SU-DHL-6 (cell line): ENCODE data around the gene KCNN1.

Experiments
- H2AFZ ChIP-seq: fragments of 200-600 bp; sonication (generic); 2 replicates; pipeline ENCODE4 v1.6.1; 2014; ENCODE audit warnings: low read depth, mild to moderate bottlenecking, moderate library complexity, mixed read lengths, antibody characterized with exemption, low read length; ENCODE audit not compliant: severe bottlenecking
- H3F3A ChIP-seq: fragments of 200-600 bp; shearing (Covaris generic); 2 replicates; pipeline ENCODE4 v1.6.0; 2016; ENCODE audit warnings: antibody characterized with exemption, mild to moderate bottlenecking; ENCODE audit not compliant: insufficient read depth
- H3K27ac ChIP-seq: fragments of 200-600 bp; sonication (generic); 2 replicates; pipeline ENCODE4 v1.5.1; 2016; ENCODE audit warnings: low read depth, mild to moderate bottlenecking, low read length, moderate library complexity, mixed read lengths
- H3K27me3 ChIP-seq: fragments of 200-600 bp; sonication (generic), shearing (Covaris generic); 2 replicates; pipeline ENCODE4 v1.6.0; 2014; ENCODE audit warnings: mild to moderate bottlenecking, low read length
- H3K36me3 ChIP-seq: fragments of 200-600 bp; sonication (generic); 2 replicates; pipeline ENCODE4 v1.6.1; 2014; ENCODE audit warnings: mild to moderate bottlenecking, low read length, mixed read lengths
- H3K4me2 ChIP-seq: fragments of 300-600, 200-600 bp; shearing (Covaris generic), sonication (generic); 2 replicates; pipeline ENCODE4 v1.6.0; 2014; ENCODE audit warnings: low read length, low read depth, mild to moderate bottlenecking; ENCODE audit not compliant: poor library complexity, severe bottlenecking
- H3K4me3 ChIP-seq: fragments of 200-600 bp; sonication (generic); 2 replicates; pipeline ENCODE4 v1.5.1; 2014; ENCODE audit warnings: antibody characterized with exemption, low read length, mild to moderate bottlenecking, mixed read lengths; ENCODE audit not compliant: insufficient read depth, poor library complexity, severe bottlenecking
- H3K79me2 ChIP-seq: fragments of 200-600 bp; sonication (generic); 2 replicates; pipeline ENCODE4 v1.6.1; 2014; ENCODE audit warnings: mild to moderate bottlenecking, low read length, moderate library complexity; ENCODE audit not compliant: insufficient read depth
- H3K9ac ChIP-seq: fragments of 200-600 bp; sonication (generic); 2 replicates; pipeline ENCODE4 v1.7.0; 2014; ENCODE audit warnings: mild to moderate bottlenecking, low read length
- H3K9me2 ChIP-seq: fragments of 200-600 bp; sonication (generic); replicated peaks from 2 replicates; pipeline ENCODE4 v1.6.1; 2014; ENCODE audit warnings: low read length; ENCODE audit not compliant: insufficient read depth
- H3K9me3 ChIP-seq: fragments of 200-600 bp; sonication (generic); 2 replicates; pipeline ENCODE4 v1.6.1; 2014; ENCODE audit warnings: low read length, mixed read lengths; ENCODE audit not compliant: insufficient read depth
- H4K20me1 ChIP-seq: fragments of 200-600 bp; sonication (generic); 2 replicates; pipeline ENCODE4 v1.6.1; 2014; ENCODE audit warnings: low read depth, mild to moderate bottlenecking, antibody characterized with exemption, low read length, moderate library complexity, mixed read lengths
- CTCF ChIP-seq: fragments of 200-600 bp; sonication (generic); IDR thresholded peaks from one replicate; pipeline ENCODE4 v1.5.1; 2017; ENCODE audit warnings: antibody characterized with exemption, mild to moderate bottlenecking, low read length, moderate library complexity; ENCODE audit not compliant: insufficient read depth, poor library complexity, severe bottlenecking
- EZH2phosphoT487 ChIP-seq: fragments of 200-600 bp; sonication (generic), shearing (Covaris generic); conservative IDR thresholded peaks from 2 replicates; pipeline ENCODE4 v1.6.1; 2018; ENCODE audit warnings: mild to moderate bottlenecking, antibody characterized with exemption, low read length, moderate library complexity, mixed read lengths

The KCNN1 gene

GRCh38 chr19:17948514-17948900 lies 18.4 kb upstream of the KCNN1 start:
- Histone ChIP-seq H3F3A (peaks cover 18% of the 10 kb centered on the region), H3K4me2 (peak overlapping the region; percentile 74), H3K9me2 (no peaks in the 10 kb centered on the region), H3K79me2 (no peaks in the 10 kb centered on the region), H3K36me3 (no peaks in the 10 kb centered on the region), H3K9me3 (no peaks in the 10 kb centered on the region), H3K4me3 (peak overlapping the region; percentile 57), H4K20me1 (no peaks in the 10 kb centered on the region), H2AFZ (peak overlapping the region; percentile 39), H3K9ac (peak overlapping the region; percentile 52; the same call in 1 of the 2 replicates), H3K27ac (0 out of 2 replicates have a peak overlapping the region, but pooled peaks have one; percentile 4), H3K27me3 (no peaks in the 10 kb centered on the region)
- TF ChIP-seq CTCF, result no peak
- TF ChIP-seq EZH2phosphoT487, result no peak

GRCh38 chr19:17948931-17949930 lies 17.7 kb upstream of the KCNN1 start:
- H3K79me2 ChIP-seq, result no peaks in the 10 kb centered on the region
- H3K27me3 ChIP-seq, result no peaks in the 10 kb centered on the region
- no peak for TF ChIP-seq CTCF
- 0 out of 2 replicates have a peak, but pooled peaks have one; percentile 8 for TF ChIP-seq EZH2phosphoT487
- H3K4me3 ChIP-seq, result peak overlapping the region; percentile 57
- no peaks in the 10 kb centered on the region for H3K9me2 ChIP-seq
- peaks cover 18% of the 10 kb centered on the region for H3F3A ChIP-seq
- H4K20me1 ChIP-seq, result no peaks in the 10 kb centered on the region
- no peaks in the 10 kb centered on the region for H3K9me3 ChIP-seq
- H3K27ac ChIP-seq, result no peak overlapping the region
- no peaks in the 10 kb centered on the region for H3K36me3 ChIP-seq
- peak overlapping the region; percentile 74 for H3K4me2 ChIP-seq
- H2AFZ ChIP-seq, result peak overlapping the region; percentile 39
- H3K9ac ChIP-seq, result peak overlapping the region; percentile 52; the same call in 1 of the 2 replicates

- H4K20me1 ChIP-seq, result no peaks in the 10 kb centered on the region
- peaks cover 18% of the 10 kb centered on the region for H3F3A ChIP-seq
- peak overlapping the region; percentile 22 for H3K4me2 ChIP-seq
- H3K27ac ChIP-seq, result no peak overlapping the region
- no peaks in the 10 kb centered on the region for H3K9me2 ChIP-seq
- H3K9me3 ChIP-seq, result no peaks in the 10 kb centered on the region
- H2AFZ ChIP-seq, result no peak overlapping the region
- no peaks in the 10 kb centered on the region for H3K79me2 ChIP-seq
- H3K4me3 ChIP-seq, result no peak overlapping the region
- no peaks in the 10 kb centered on the region for H3K36me3 ChIP-seq
- TF ChIP-seq CTCF (no peak), EZH2phosphoT487 (no peak)
- H3K9ac ChIP-seq, result no peak overlapping the region
- no peaks in the 10 kb centered on the region for H3K27me3 ChIP-seq
These were observed 17.0 kb upstream of the KCNN1 start for GRCh38 chr19:17949956-17950309.
